HCT116 (cell line): ENCODE results near the gene OVCH2. TPM values are rescaled to one million over a fixed set of nuclear protein-coding genes. Genes with fewer than 3 reads are reported as not detected.

Experiments
- ATAC-seq: fragments of 200-7000 bp; cut with Tn5 transposase; 2 replicates; pipeline ENCODE4 v1.9.1; 2020; ENCODE audit warnings: mild to moderate bottlenecking, moderate library complexity
- BruUV-seq: library from RNA; stranded (reverse); fragments of 400-500 nt; replicated peaks from 2 replicates; lab custom pipeline; 2021; lab: Mats Ljungman, UMichigan
- CTCF ChIA-PET: fragments of 300-600 bp; sonication (Branson Sonifier 250); formaldehyde crosslinking; loops from one replicate; lab custom pipeline; 2021; ENCODE audit warnings: antibody characterized with exemption; lab: Charles Lee
- POLR2A ChIA-PET: fragments of 300-600, 350-600 bp; sonication (Branson Sonifier 250); formaldehyde crosslinking; loops from one replicate; lab custom pipeline; 2021; ENCODE audit warnings: antibody characterized with exemption; lab: Charles Lee
- RAD21 ChIA-PET, 2 experiments: fragments of 300-600 bp; sonication (Branson Sonifier 250); formaldehyde crosslinking; loops; one replicate each; lab custom pipeline; 2023; ENCODE audit warnings: low total read pairs in 2 of 2; ENCODE audit not compliant: uncharacterized antibody in 2 of 2, unreplicated experiment in 2 of 2, low non-redundant PET in 1 of 2; lab: Charles Lee
- DNase-seq: peaks from one replicate; pipeline ENCODE4 v3.0.0-alpha.2; 2010; ENCODE audit warnings: low read depth, low spot score
- H2AFZ ChIP-seq: fragments of 200-600 bp; shearing (Covaris generic), sonication (generic); 2 replicates; pipeline ENCODE4 v1.6.1; 2017; ENCODE audit warnings: low read depth, mixed run types, mixed read lengths, antibody characterized with exemption, low read length; ENCODE audit not compliant: poor library complexity, severe bottlenecking
- H3K27ac ChIP-seq: 2 replicates; pipeline ENCODE4 v1.5.1; 2012; ENCODE audit warnings: low read depth, low read length
- H3K27me3 ChIP-seq: fragments of 200-600 bp; sonication (generic); 2 replicates; pipeline ENCODE4 v1.6.1; 2016; ENCODE audit warnings: mixed run types, low read length, mixed read lengths; ENCODE audit not compliant: insufficient read depth
- H3K36me3 ChIP-seq, 2 experiments: fragments of 200-500 bp in 1 of 2; fragments of 200-600 bp in 1 of 2; sonication (Bioruptor generic) in 1 of 2; sonication (generic) in 1 of 2; 2 replicates each; pipeline versions ENCODE4 v1.5.1 to v1.6.1; 2014 to 2016; ENCODE audit warnings: low read length in 2 of 2, inconsistent platforms in 1 of 2, mixed read lengths in 1 of 2, mixed run types in 1 of 2; ENCODE audit not compliant: insufficient read depth in 2 of 2, control insufficient read depth in 1 of 2
- H3K4me1 ChIP-seq, 2 experiments: fragments of 200-600 bp in 1 of 2; sonication (generic) in 1 of 2; 2 replicates each; pipeline versions ENCODE4 v1.5.1 to v1.6.1; 2012 to 2017; ENCODE audit warnings: low read length in 2 of 2, inconsistent platforms in 1 of 2, mild to moderate bottlenecking in 1 of 2, mixed read lengths in 1 of 2, mixed run types in 1 of 2, moderate library complexity in 1 of 2; ENCODE audit not compliant: insufficient read depth in 2 of 2, control insufficient read depth in 1 of 2
- H3K4me2 ChIP-seq: fragments of 200-600 bp; sonication (generic); 2 replicates; pipeline ENCODE4 v1.6.1; 2017; ENCODE audit warnings: mixed run types, low read length, mixed read lengths
- H3K4me3 ChIP-seq, 2 experiments: fragments of 200-600 bp in 1 of 2; sonication (generic) in 1 of 2; replicated peaks in 1 of 2; 2 replicates each; pipeline ENCODE4 v1.5.1; 2011 to 2016; ENCODE audit warnings: low read length in 2 of 2, control low read depth in 1 of 2, low read depth in 1 of 2, mild to moderate bottlenecking in 1 of 2, mixed read lengths in 1 of 2, mixed run types in 1 of 2
- H3K79me2 ChIP-seq: fragments of 200-600 bp; sonication (generic); 2 replicates; pipeline ENCODE4 v1.6.1; 2017; ENCODE audit warnings: mild to moderate bottlenecking, mixed run types, low read length, moderate library complexity, mixed read lengths; ENCODE audit not compliant: insufficient read depth
- H3K9ac ChIP-seq: fragments of 200-600 bp; sonication (generic); 2 replicates; pipeline ENCODE4 v1.6.1; 2016; ENCODE audit warnings: low read length, mixed read lengths
- H3K9me2 ChIP-seq: fragments of 200-600 bp; sonication (generic), shearing (Covaris generic); 2 replicates; pipeline ENCODE4 v1.6.1; 2017; ENCODE audit warnings: mixed run types, mild to moderate bottlenecking, moderate library complexity; ENCODE audit not compliant: insufficient read depth
- H3K9me3 ChIP-seq, 2 experiments: fragments of 200-500 bp in 1 of 2; fragments of 200-600 bp in 1 of 2; sonication (Bioruptor generic) in 1 of 2; sonication (generic) in 1 of 2; 2 replicates each; pipeline ENCODE4 v1.6.1; 2014 to 2017; ENCODE audit warnings: low read length in 2 of 2, mixed read lengths in 2 of 2, inconsistent platforms in 1 of 2, low read depth in 1 of 2, mild to moderate bottlenecking in 1 of 2, mixed run types in 1 of 2, moderate library complexity in 1 of 2; ENCODE audit not compliant: control insufficient read depth in 1 of 2, insufficient read depth in 1 of 2
- H4K20me1 ChIP-seq: fragments of 200-600 bp; sonication (generic), shearing (Covaris generic); 2 replicates; pipeline ENCODE4 v1.6.1; 2017; ENCODE audit warnings: mixed run types, mild to moderate bottlenecking, moderate library complexity; ENCODE audit not compliant: insufficient read depth
- ATF3 ChIP-seq: IDR thresholded peaks from 2 replicates; pipeline ENCODE4 v1.6.1; 2012
- CBX3 ChIP-seq: IDR thresholded peaks from 2 replicates; pipeline ENCODE4 v1.6.1; 2012; ENCODE audit warnings: low read depth
- CTCF ChIP-seq, 3 experiments: fragments of 200-600 bp in 1 of 3; sonication (generic) in 1 of 3; IDR thresholded peaks in 2 of 3; conservative IDR thresholded peaks in 1 of 3; 2 replicates each; pipeline ENCODE4 v1.5.1; 2012 to 2017; ENCODE audit warnings: low read depth in 2 of 3, low read length in 2 of 3, antibody characterized with exemption in 1 of 3, borderline replicate concordance in 1 of 3, control low read depth in 1 of 3, mild to moderate bottlenecking in 1 of 3, mixed read lengths in 1 of 3, mixed run types in 1 of 3, moderate library complexity in 1 of 3; ENCODE audit not compliant: insufficient read depth in 1 of 3
- EZH2 ChIP-seq: fragments of 200-600 bp; sonication (generic); IDR thresholded peaks from 2 replicates; pipeline ENCODE4 v1.6.1; 2017; ENCODE audit warnings: antibody characterized with exemption, mixed run types
- EZH2phosphoT487 ChIP-seq: fragments of 200-600 bp; IDR thresholded peaks from 2 replicates; pipeline ENCODE4 v1.6.1; 2018; ENCODE audit warnings: antibody characterized with exemption, borderline replicate concordance
- RAD21 ChIP-seq: IDR thresholded peaks from 2 replicates; pipeline ENCODE4 v1.6.1; 2012; ENCODE audit warnings: low read depth, mild to moderate bottlenecking
- SP1 ChIP-seq: IDR thresholded peaks from 2 replicates; pipeline ENCODE4 v1.6.1; 2012; ENCODE audit warnings: low read depth
- YY1 ChIP-seq: IDR thresholded peaks from 2 replicates; pipeline ENCODE4 v1.6.1; 2011; ENCODE audit warnings: low read length, low read depth, moderate library complexity, mild to moderate bottlenecking; ENCODE audit not compliant: insufficient replicate concordance; ENCODE audit errors: extremely low read depth
- ZFX ChIP-seq: fragments of 450-650 bp; IDR thresholded peaks from 2 replicates; pipeline ENCODE4 v1.6.1; 2017
- ZNF274 ChIP-seq: fragments of 200-500 bp; sonication (Bioruptor generic); IDR thresholded peaks from 2 replicates; pipeline ENCODE4 v1.6.1; 2014; ENCODE audit warnings: mild to moderate bottlenecking, low read depth, low read length, inconsistent platforms
- intact Hi-C: fragments of 100-400 bp; cut with micrococcal nuclease; formaldehyde crosslinking; loops from 2 replicates; pipeline ENCODE4 v1.10.0; 2022
- total RNA-seq: library from RNA; stranded (reverse); gene quantifications from one replicate; pipeline ENCODE4 v1.2.1, GENCODE V29; 2021; ENCODE audit not compliant: unreplicated experiment

OVCH2 gene
- total RNA-seq, 1 experiment from 2014 or later = not detected

- Histone ChIP-seq H3K4me1 (no peaks in the 10 kb centered on the region), H2AFZ (no peak overlapping the region), H3K4me2 (no peak overlapping the region), H3K27ac (no peak overlapping the region), H3K4me3 (no peak overlapping the region), H3K9me3 (no peaks in the 10 kb centered on the region), H3K9me2 (no peaks in the 10 kb centered on the region), H4K20me1 (no peaks in the 10 kb centered on the region), H3K36me3 (no peaks in the 10 kb centered on the region), H3K27me3 (peaks cover 89% of the 10 kb centered on the region), H3K79me2 (no peaks in the 10 kb centered on the region), H3K9ac (no peak overlapping the region)
- no TSS peak for BruUV-seq
- peak; percentile 63 for ATAC-seq
- ChIA-PET RAD21 (interaction anchor here in 1 of 2 experiments (1.5 kb wide), 1 partner anchor 117 kb away, joined by 3 read pairs; no protein-coding TSS in a partner anchor), CTCF (interaction anchor here (1.0 kb wide), 1 partner anchor 23 kb away, joined by 3 read pairs; no protein-coding TSS in a partner anchor), POLR2A (no interaction called here)
- intact Hi-C loops = no loop called here
- TF ChIP-seq EZH2phosphoT487 = no peak
- TF ChIP-seq CTCF (IDR thresholded peaks at IDR 0.05 in 2 of 3, conservative IDR thresholded peaks at IDR 0.05 in 1 of 3; ENCODE audit: borderline replicate concordance in 1 of 3, insufficient read depth in 1 of 3, low read depth in 2 of 3, low read length in 2 of 3) = peak; percentile 61 to 82 (median 78); a peak in 5 of 6 replicates
- TF ChIP-seq ZFX = no peak
- TF ChIP-seq YY1 = no peak
- TF ChIP-seq ATF3 = no peak
- TF ChIP-seq CBX3 = no peak
- peak; percentile 54 for TF ChIP-seq RAD21
- no peak for TF ChIP-seq SP1
- no peak for TF ChIP-seq ZNF274
- no peak for TF ChIP-seq EZH2
- DNase-seq = peak; percentile 12
Measured at GRCh38 chr11:7688238-7688826, 17.9 kb downstream of the OVCH2 start.
